Vagina (tissue), 2 donors: ENCODE data around the gene VSIR.

ENCODE experiments used
- POLR2A ChIP-seq, 2 donors: fragments of 450-650 bp; IDR thresholded peaks; one replicate each; pipeline ENCODE4 v1.6.1; 2017; ENCODE audit warnings: antibody characterized with exemption in 2 of 2, mild to moderate bottlenecking in 2 of 2, moderate library complexity in 2 of 2
- POLR2AphosphoS5 ChIP-seq, 2 donors: sonication (generic); formaldehyde crosslinking; IDR thresholded peaks; one replicate each; pipeline ENCODE4 v1.9.0; 2017; ENCODE audit warnings: antibody characterized with exemption in 2 of 2, mild to moderate bottlenecking in 2 of 2, low read depth in 1 of 2; ENCODE audit not compliant: insufficient read depth in 1 of 2
- TF ChIP-seq, protein P1 (sequence below), 3 experiments: fragments of 450-650 bp in 2 of 3; fragments of 200-600 bp in 1 of 3; sonication (generic) in 1 of 3; IDR thresholded peaks; one replicate each; pipeline ENCODE4 v1.5.1; 2017 to 2019; ENCODE audit warnings: antibody characterized with exemption in 3 of 3, mild to moderate bottlenecking in 2 of 3, moderate library complexity in 2 of 3

DNA sequence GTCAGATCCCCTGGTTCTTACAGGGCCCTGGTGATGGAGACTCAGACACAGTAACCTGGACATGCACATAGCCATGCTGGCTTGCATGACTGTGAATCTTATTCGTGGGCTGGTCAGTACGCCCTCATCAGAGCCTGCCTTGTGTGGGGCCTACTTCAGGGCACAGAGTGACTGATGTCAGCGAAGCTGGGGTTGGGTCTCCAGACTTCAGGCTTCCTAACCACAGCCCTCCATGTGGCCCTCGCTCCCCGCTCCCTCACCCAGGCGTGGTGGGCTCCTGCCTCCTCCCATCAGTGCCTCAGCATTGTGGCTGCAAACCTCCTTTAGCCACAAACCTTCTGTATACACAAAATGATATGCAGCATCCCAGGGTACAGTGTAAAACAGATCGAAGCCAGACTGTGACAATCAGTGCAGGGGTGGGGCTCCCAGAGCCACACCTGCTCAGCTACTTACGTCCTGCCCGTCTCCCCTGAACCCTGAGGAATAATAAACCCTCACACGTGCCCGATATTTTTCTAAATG is 46.7 kb downstream of the VSIR start:
- TF ChIP-seq, protein P1, sequence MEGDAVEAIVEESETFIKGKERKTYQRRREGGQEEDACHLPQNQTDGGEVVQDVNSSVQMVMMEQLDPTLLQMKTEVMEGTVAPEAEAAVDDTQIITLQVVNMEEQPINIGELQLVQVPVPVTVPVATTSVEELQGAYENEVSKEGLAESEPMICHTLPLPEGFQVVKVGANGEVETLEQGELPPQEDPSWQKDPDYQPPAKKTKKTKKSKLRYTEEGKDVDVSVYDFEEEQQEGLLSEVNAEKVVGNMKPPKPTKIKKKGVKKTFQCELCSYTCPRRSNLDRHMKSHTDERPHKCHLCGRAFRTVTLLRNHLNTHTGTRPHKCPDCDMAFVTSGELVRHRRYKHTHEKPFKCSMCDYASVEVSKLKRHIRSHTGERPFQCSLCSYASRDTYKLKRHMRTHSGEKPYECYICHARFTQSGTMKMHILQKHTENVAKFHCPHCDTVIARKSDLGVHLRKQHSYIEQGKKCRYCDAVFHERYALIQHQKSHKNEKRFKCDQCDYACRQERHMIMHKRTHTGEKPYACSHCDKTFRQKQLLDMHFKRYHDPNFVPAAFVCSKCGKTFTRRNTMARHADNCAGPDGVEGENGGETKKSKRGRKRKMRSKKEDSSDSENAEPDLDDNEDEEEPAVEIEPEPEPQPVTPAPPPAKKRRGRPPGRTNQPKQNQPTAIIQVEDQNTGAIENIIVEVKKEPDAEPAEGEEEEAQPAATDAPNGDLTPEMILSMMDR (IDR thresholded peaks at IDR 0.05): no peak
- TF ChIP-seq POLR2A (IDR thresholded peaks at IDR 0.05) (no peak), POLR2AphosphoS5 (IDR thresholded peaks at IDR 0.05; ENCODE audit: insufficient read depth in 1 of 2, low read depth in 1 of 2) (no peak)
